GM23248 (cell line): Measurements from ENCODE around the gene SNX25. TPM values are rescaled to one million over a fixed set of nuclear protein-coding genes. Genes with fewer than 3 reads are reported as not detected.
A peak's percentile ranks its signal among the peaks of the same experiment; 100 is the strongest.

Experiments used
- DNase-seq: peaks from one replicate; pipeline ENCODE4 v3.0.0-alpha.2; 2015
- H2AFZ ChIP-seq: fragments of 200-600 bp; sonication (generic); 2 replicates; pipeline ENCODE4 v1.6.1; 2016; ENCODE audit warnings: antibody characterized with exemption
- H3F3A ChIP-seq: fragments of 200-600 bp; sonication (generic); 2 replicates; pipeline ENCODE4 v1.6.1; 2016; ENCODE audit warnings: mild to moderate bottlenecking, antibody characterized with exemption, mixed run types; ENCODE audit not compliant: insufficient read depth
- H3K27ac ChIP-seq: fragments of 200-600 bp; sonication (generic); 2 replicates; pipeline ENCODE4 v1.5.1; 2016; ENCODE audit warnings: mild to moderate bottlenecking
- H3K27me3 ChIP-seq: fragments of 200-600 bp; sonication (generic); replicated peaks from 2 replicates; pipeline ENCODE4 v1.6.1; 2016; ENCODE audit warnings: mild to moderate bottlenecking; ENCODE audit not compliant: insufficient read depth
- H3K36me3 ChIP-seq: fragments of 200-600 bp; sonication (generic); 2 replicates; pipeline ENCODE4 v1.6.1; 2016; ENCODE audit warnings: low read depth, mild to moderate bottlenecking
- H3K4me1 ChIP-seq: fragments of 200-600 bp; sonication (generic); 2 replicates; pipeline ENCODE4 v1.6.1; 2016; ENCODE audit warnings: mild to moderate bottlenecking; ENCODE audit not compliant: insufficient read depth
- H3K4me2 ChIP-seq: fragments of 200-600 bp; sonication (generic); one replicate; pipeline ENCODE4 v1.6.1; 2016; ENCODE audit warnings: mild to moderate bottlenecking; ENCODE audit not compliant: unreplicated experiment
- H3K4me3 ChIP-seq: fragments of 200-600 bp; sonication (generic); 2 replicates; pipeline ENCODE4 v1.5.1; 2016; ENCODE audit warnings: mild to moderate bottlenecking
- H3K79me2 ChIP-seq: fragments of 200-600 bp; sonication (generic); 2 replicates; pipeline ENCODE4 v1.6.1; 2016; ENCODE audit warnings: mild to moderate bottlenecking; ENCODE audit not compliant: insufficient read depth
- H3K9ac ChIP-seq: fragments of 200-600 bp; sonication (generic); 2 replicates; pipeline ENCODE4 v1.6.1; 2016; ENCODE audit warnings: mild to moderate bottlenecking
- H3K9me2 ChIP-seq: fragments of 200-600 bp; sonication (generic); 2 replicates; pipeline ENCODE4 v1.6.1; 2016; ENCODE audit warnings: mixed run types, mild to moderate bottlenecking, moderate library complexity; ENCODE audit not compliant: insufficient read depth
- H3K9me3 ChIP-seq: fragments of 200-600 bp; sonication (generic); one replicate; pipeline ENCODE4 v1.6.1; 2017; ENCODE audit warnings: low read depth
- H4K20me1 ChIP-seq: fragments of 200-600 bp; sonication (generic); 2 replicates; pipeline ENCODE4 v1.6.0; 2016; ENCODE audit not compliant: insufficient read depth
- EZH2 ChIP-seq: fragments of 200-600 bp; sonication (generic); IDR thresholded peaks from 2 replicates; pipeline ENCODE4 v1.6.1; 2018; ENCODE audit warnings: antibody characterized with exemption, mild to moderate bottlenecking; ENCODE audit not compliant: insufficient read depth, poor library complexity, severe bottlenecking
- EZH2phosphoT487 ChIP-seq: fragments of 200-600 bp; sonication (generic); IDR thresholded peaks from 2 replicates; pipeline ENCODE4 v1.6.1; 2018; ENCODE audit warnings: antibody characterized with exemption, moderate library complexity, mild to moderate bottlenecking, low read depth; ENCODE audit not compliant: insufficient read depth
- WGBS, 2 experiments: methylation state at CpG; one replicate each; pipeline ENCODE4 v1.1.6; 2015 to 2017; ENCODE audit warnings: low lambda C conversion rate in 2 of 2, low coverage in 1 of 2; ENCODE audit errors: missing lambda C conversion rate in 2 of 2; 5-methylcytosine and 5-hydroxymethylcytosine counted together
- in situ Hi-C: fragments of 300-500 bp; cut with MboI; formaldehyde crosslinking; loops from 2 replicates; pipeline ENCODE4 v1.15.0; 2020
- polyA plus RNA-seq: library from polyadenylated mRNA; unstranded; fragments of >200 nt; fragmentation: Nextera tagmentation; extraction: Ambion mirVana; gene quantifications from 2 replicates; pipeline ENCODE4 v1.2.1, GENCODE V29; 2016
- total RNA-seq: library from RNA; depleted of rRNA; stranded (reverse); fragments of >200 nt; shearing (Covaris generic); gene quantifications from 2 replicates; pipeline ENCODE4 v1.2.3, GENCODE V29; 2014; rRNA removed

Gene SNX25
- 23.6 and 50.0 TPM in 2 replicates for total RNA-seq
- polyA plus RNA-seq: 7.1 and 8.2 TPM in 2 replicates

GRCh38 chr4:185209031-185209851, at the start of gene SNX25:
Gene SNX25, plus strand, starts transcription at chr4:185209598. Its CDS starts 229 bp downstream, at chr4:185209827.
- peaks cover 17% of the 10 kb centered on the region for H3F3A ChIP-seq
- peak; percentile 87 for DNase-seq
- H3K9me2 ChIP-seq: no peaks in the 10 kb centered on the region
- peak within 1 kb of the TSS; percentile 82 for H3K27ac ChIP-seq
- peaks cover 58% of the 10 kb centered on the region for H3K79me2 ChIP-seq
- in situ Hi-C loops: no loop called here
- TF ChIP-seq EZH2phosphoT487 (no peak), EZH2 (no peak)
- peak within 1 kb of the TSS; percentile 90 for H3K9ac ChIP-seq
- peak within 1 kb of the TSS; percentile 96 for H3K4me2 ChIP-seq
- peak within 1 kb of the TSS; percentile 88 for H2AFZ ChIP-seq
- H3K9me3 ChIP-seq: no peaks in the 10 kb centered on the region
- peaks cover 20% of the 10 kb centered on the region for H3K4me1 ChIP-seq
- H3K36me3 ChIP-seq: no peaks in the 10 kb centered on the region
- WGBS, 2 experiments: 2 to 3% methylated on average over 22 to 62 of the region's 72 CpGs
- H3K4me3 ChIP-seq: peak within 1 kb of the TSS; percentile 99
- H3K27me3 ChIP-seq: no peaks in the 10 kb centered on the region
- no peaks in the 10 kb centered on the region for H4K20me1 ChIP-seq

GRCh38 chr4:185165605-185166063, 43.8 kb upstream of the SNX25 start:
- Histone ChIP-seq H3K9me3 (no peaks in the 10 kb centered on the region), H3K27ac (no peak overlapping the region), H3K4me3 (no peak overlapping the region), H3K9me2 (no peaks in the 10 kb centered on the region), H3K79me2 (no peaks in the 10 kb centered on the region), H3K9ac (no peak overlapping the region), H2AFZ (no peak overlapping the region), H3K4me1 (peaks cover 10% of the 10 kb centered on the region), H3F3A (peaks cover 18% of the 10 kb centered on the region), H3K36me3 (peaks cover 26% of the 10 kb centered on the region), H3K27me3 (no peaks in the 10 kb centered on the region), H4K20me1 (no peaks in the 10 kb centered on the region), H3K4me2 (no peak overlapping the region)
- WGBS, 2 experiments: 45 to 52% methylated on average over 2 of the region's 2 CpGs
- in situ Hi-C loops: no loop called here
- TF ChIP-seq EZH2phosphoT487 (0 out of 2 replicates have a peak, but pooled peaks have one; percentile 42), EZH2 (no peak)
- peak; percentile 53 for DNase-seq

DNA sequence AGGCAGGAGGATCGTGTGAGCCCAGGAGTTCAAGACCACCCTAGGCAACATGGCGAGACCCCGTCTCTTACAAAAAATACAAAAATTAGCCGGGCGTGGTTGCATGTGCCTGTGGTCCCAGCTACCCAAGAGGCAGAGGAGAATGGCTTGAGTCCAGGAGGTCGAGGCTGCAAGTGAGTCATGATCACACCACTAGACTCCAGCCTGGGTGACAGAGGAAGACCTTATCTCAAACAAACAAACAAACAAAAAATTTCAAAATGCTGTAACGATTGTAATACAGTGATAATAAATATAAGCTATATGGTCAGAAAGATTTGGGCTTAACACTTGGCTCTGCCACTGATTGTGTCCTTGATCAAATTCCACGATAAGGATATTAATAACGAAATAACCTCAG, 42.2 kb upstream of the SNX25 start:
- WGBS, 2 experiments: 80 to 81% methylated on average over 9 of the region's 9 CpGs
- in situ Hi-C loops: no loop called here
- no peaks in the 10 kb centered on the region for H3K9me3 ChIP-seq

GRCh38 chr4:185171373-185172071, 37.9 kb upstream of the SNX25 start:
- TF ChIP-seq EZH2phosphoT487: no peak
- no peak for TF ChIP-seq EZH2
- DNase-seq: no peak
- H3K4me2 ChIP-seq: no peak overlapping the region
- H3K4me1 ChIP-seq: 0 out of 2 replicates have a peak, but pooled peaks cover 3% of the 10 kb centered on the region
- WGBS, 2 experiments: 97 to 100% methylated on average over 2 of the region's 2 CpGs
- H3K79me2 ChIP-seq: no peaks in the 10 kb centered on the region; the same call in 1 of the 2 replicates
- no peaks in the 10 kb centered on the region for H3K9me3 ChIP-seq
- H3K27me3 ChIP-seq: no peaks in the 10 kb centered on the region
- in situ Hi-C loops: no loop called here
- H4K20me1 ChIP-seq: no peaks in the 10 kb centered on the region
- no peak overlapping the region for H3K9ac ChIP-seq
- no peak overlapping the region for H3K27ac ChIP-seq
- peaks cover 29% of the 10 kb centered on the region for H3K36me3 ChIP-seq
- no peak overlapping the region for H3K4me3 ChIP-seq
- H3F3A ChIP-seq: peaks cover 6% of the 10 kb centered on the region; the same call in 1 of the 2 replicates
- H2AFZ ChIP-seq: no peak overlapping the region
- no peaks in the 10 kb centered on the region for H3K9me2 ChIP-seq

More for the DNA sequence above, 42.2 kb upstream of the SNX25 start:
- Histone ChIP-seq H3F3A (peaks cover 18% of the 10 kb centered on the region), H3K36me3 (peaks cover 17% of the 10 kb centered on the region), H4K20me1 (no peaks in the 10 kb centered on the region), H3K4me3 (no peak overlapping the region), H3K27me3 (no peaks in the 10 kb centered on the region), H3K79me2 (no peaks in the 10 kb centered on the region), H3K4me2 (no peak overlapping the region), H3K4me1 (peaks cover 13% of the 10 kb centered on the region), H3K27ac (no peak overlapping the region), H3K9ac (no peak overlapping the region), H3K9me2 (no peaks in the 10 kb centered on the region), H2AFZ (no peak overlapping the region)
- no peak for TF ChIP-seq EZH2phosphoT487
- no peak for TF ChIP-seq EZH2
- DNase-seq: no peak
